CD4-positive, alpha-beta T cell treated with Interleukin-4 for 1 hour (primary cell): Measurements from ENCODE around the gene MAX.
"Not testable (repeated sequence)": the region's sequence is repeated elsewhere in the genome, so short reads cannot be mapped to it uniquely, and the experiment has no call there.

Source experiments
- DNase-seq, 2 donors: peaks; one replicate each; pipeline ENCODE4 v3.0.0-alpha.2; 2020 to 2022

MAX gene

GRCh38 chr14:65032319-65032718, 70.0 kb downstream of the MAX start:
- no peak for DNase-seq

- not testable (repeated sequence) for DNase-seq
Observed at GRCh38 chr14:65031321-65031720, 71.0 kb downstream of the MAX start.

- DNase-seq, result no peak
Observed at GRCh38 chr14:65028937-65029336, 73.4 kb downstream of the MAX start.

GRCh38 chr14:65027127-65027799, 75.1 kb downstream of the MAX start:
- no peak for DNase-seq

- no peak for DNase-seq
Observed at GRCh38 chr14:65026526-65026925, 75.8 kb downstream of the MAX start.

GRCh38 chr14:65025818-65026217, 76.5 kb downstream of the MAX start:
- no peak for DNase-seq
